ENCODE measurements around the gene LILRA2. TPM values are rescaled to one million over a fixed set of nuclear protein-coding genes. Genes with fewer than 3 reads are reported as not detected.

LILRA2 gene
- total RNA-seq = not detected in 2 replicates

GRCh38 chr19:54573330-54573872, at the start of gene LILRA2:
TSS of gene LILRA2 (plus strand) at chr19:54573790. CDS start at chr19:54573879, 89 bp downstream.

GRCh38 chr19:54593445-54593844, 19.9 kb downstream of the LILRA2 start, which contains the start of gene LILRA1:
TSS of gene LILRA1 (plus strand) at chr19:54593632. CDS start at chr19:54594245, 613 bp downstream.

GRCh38 chr19:54630262-54630661, 56.7 kb downstream of the LILRA2 start, which contains the start of gene LILRB1:
TSS of gene LILRB1 (plus strand) at chr19:54630484. CDS start at chr19:54631074, 590 bp downstream.

Other genes starting within 250 kb of the LILRA2 start
- gene LILRA4, start 234.6 kb upstream of the LILRA2 start, total RNA-seq = not detected in 2 replicates
- not detected in 2 replicates for gene LAIR1, start 208.9 kb upstream of the LILRA2 start, total RNA-seq
- not detected in 2 replicates for gene TTYH1, start 158.3 kb upstream of the LILRA2 start, total RNA-seq
- 42.2 and 107 TPM in 2 replicates for gene LENG8, start 124.6 kb upstream of the LILRA2 start, total RNA-seq
- gene LENG9, start 110.0 kb upstream of the LILRA2 start, total RNA-seq = 7.3 and 9.8 TPM in 2 replicates
- gene CDC42EP5, start 100.5 kb upstream of the LILRA2 start, total RNA-seq = 7.8 and 11.3 TPM in 2 replicates
- not detected in 2 replicates for gene LAIR2, start 71.0 kb upstream of the LILRA2 start, total RNA-seq
- not detected in 2 replicates for gene LILRA1, start 19.8 kb downstream of the LILRA2 start, total RNA-seq
- not detected in 2 replicates for gene LILRB1, start 56.7 kb downstream of the LILRA2 start, total RNA-seq
- not detected in 2 replicates for gene LILRB4, start 89.2 kb downstream of the LILRA2 start, total RNA-seq
- not detected in 2 replicates for gene KIR3DL3, start 150.7 kb downstream of the LILRA2 start, total RNA-seq
- not detected in 2 replicates for gene KIR2DL3, start 164.7 kb downstream of the LILRA2 start, total RNA-seq
- not detected in 2 replicates for gene KIR2DL1, start 196.0 kb downstream of the LILRA2 start, total RNA-seq
- gene KIR2DL4, start 229.8 kb downstream of the LILRA2 start, total RNA-seq = not detected in 2 replicates
- not detected in 2 replicates for gene KIR3DL1, start 242.7 kb downstream of the LILRA2 start, total RNA-seq